HepG2 (cell line): Measurements from ENCODE around the gene GLI3.

Experiments
- CTCF ChIP-seq: sonication (generic); formaldehyde crosslinking; IDR thresholded peaks from 2 replicates; pipeline ENCODE4 v1.5.0; 2020; ENCODE audit warnings: mild to moderate bottlenecking, missing genetic modification reagents, moderate library complexity
- EZH2 ChIP-seq: conservative IDR thresholded peaks from 2 replicates; pipeline ENCODE4 v1.6.1; 2012; ENCODE audit warnings: mild to moderate bottlenecking, low read depth, low read length, moderate library complexity
- JUNB ChIP-seq: sonication (generic); formaldehyde crosslinking; IDR thresholded peaks from 2 replicates; pipeline ENCODE4 v1.8.0; 2022; ENCODE audit warnings: missing genetic modification reagents, mild to moderate bottlenecking, borderline replicate concordance
- NFIC ChIP-seq: IDR thresholded peaks from 2 replicates; pipeline ENCODE4 v1.6.1; 2012; ENCODE audit warnings: mild to moderate bottlenecking, low read length, inconsistent platforms
- STAT5B ChIP-seq: sonication (generic); formaldehyde crosslinking; IDR thresholded peaks from 2 replicates; pipeline ENCODE4 v1.4.0; 2020; ENCODE audit warnings: missing genetic modification reagents
- TBP ChIP-seq: sonication (generic); formaldehyde crosslinking; IDR thresholded peaks from 2 replicates; pipeline ENCODE4 v1.5.0; 2020; ENCODE audit warnings: missing genetic modification reagents
- TFE3 ChIP-seq: IDR thresholded peaks from 2 replicates; pipeline ENCODE4 v1.6.1; 2016
- ZNF17 ChIP-seq: sonication (generic); formaldehyde crosslinking; IDR thresholded peaks from 2 replicates; pipeline ENCODE4 v1.5.0; 2020; ENCODE audit warnings: mild to moderate bottlenecking, missing genetic modification reagents

GRCh38 chr7:41969561-41970105, 267.4 kb downstream of the GLI3 start:
- TF ChIP-seq TFE3 (CRISPR knock-in tag) (no peak), NFIC (no peak), STAT5B (CRISPR knock-in tag) (no peak), CTCF (no peak), EZH2 (no peak), TBP (CRISPR knock-in tag) (no peak), JUNB (CRISPR knock-in tag) (no peak), ZNF17 (CRISPR knock-in tag) (no peak)
